NT2/D1 (cell line): ENCODE data around the gene MMEL1.
"Not testable (repeated sequence)": the region's sequence is repeated elsewhere in the genome, so short reads cannot be mapped to it uniquely, and the experiment has no call there.

Source experiments
- DNase-seq: peaks from one replicate; pipeline ENCODE4 v3.0.0-alpha.2; 2011; ENCODE audit warnings: low read depth, low spot score
- H3K27me3 ChIP-seq: 2 replicates; pipeline ENCODE4 v1.6.0; 2011; ENCODE audit warnings: mild to moderate bottlenecking; ENCODE audit not compliant: insufficient read length, insufficient read depth
- H3K36me3 ChIP-seq: 2 replicates; pipeline ENCODE4 v1.6.1; 2011; ENCODE audit warnings: mild to moderate bottlenecking, low read length, mixed read lengths; ENCODE audit not compliant: insufficient read depth, insufficient read length
- H3K4me1 ChIP-seq: 2 replicates; pipeline ENCODE4 v1.5.1; 2011; ENCODE audit not compliant: insufficient read depth, insufficient read length
- H3K4me3 ChIP-seq: 2 replicates; pipeline ENCODE4 v1.5.1; 2011; ENCODE audit warnings: low read depth; ENCODE audit not compliant: insufficient read length
- H3K9ac ChIP-seq: 2 replicates; pipeline ENCODE4 v1.6.0; 2011; ENCODE audit warnings: low read depth; ENCODE audit not compliant: insufficient read length
- H3K9me3 ChIP-seq: 2 replicates; pipeline ENCODE4 v1.5.1; 2011; ENCODE audit warnings: mild to moderate bottlenecking, low read length; ENCODE audit not compliant: insufficient read depth
- SUZ12 ChIP-seq: IDR thresholded peaks from 2 replicates; pipeline ENCODE4 v1.6.1; 2011; ENCODE audit not compliant: insufficient read length, insufficient read depth; ENCODE audit errors: extremely low read depth
- YY1 ChIP-seq: IDR thresholded peaks from 2 replicates; pipeline ENCODE4 v1.6.1; 2011; ENCODE audit not compliant: insufficient read length, insufficient read depth
- ZNF274 ChIP-seq: IDR thresholded peaks from 2 replicates; pipeline ENCODE4 v1.6.1; 2011; ENCODE audit warnings: mild to moderate bottlenecking, low read depth, low read length

The MMEL1 gene

GRCh38 chr1:2570332-2570731, 62.5 kb downstream of the MMEL1 start:
- DNase-seq: no peak
- Histone ChIP-seq H3K9me3 (peaks cover 12% of the 10 kb centered on the region; the same call in 1 of the 2 replicates), H3K36me3 (no peaks in the 10 kb centered on the region), H3K9ac (no peak overlapping the region), H3K4me3 (no peak overlapping the region), H3K27me3 (no peaks in the 10 kb centered on the region), H3K4me1 (peaks cover 9% of the 10 kb centered on the region)
- TF ChIP-seq SUZ12 (no peak), ZNF274 (no peak), YY1 (no peak)

- H3K27me3 ChIP-seq: not testable (repeated sequence)
Measured at GRCh38 chr1:2569703-2570102, 63.1 kb downstream of the MMEL1 start.

GRCh38 chr1:2569060-2569459, 63.8 kb downstream of the MMEL1 start:
- Histone ChIP-seq H3K9me3 (peaks cover 12% of the 10 kb centered on the region; the same call in 1 of the 2 replicates), H3K4me3 (no peak overlapping the region), H3K9ac (no peak overlapping the region), H3K36me3 (no peaks in the 10 kb centered on the region), H3K4me1 (peaks cover 13% of the 10 kb centered on the region), H3K27me3 (no peaks in the 10 kb centered on the region)
- no peak for DNase-seq
- no peak for TF ChIP-seq ZNF274

More at GRCh38 chr1:2569703-2570102, 63.1 kb downstream of the MMEL1 start:
- H3K4me1 ChIP-seq: peaks cover 13% of the 10 kb centered on the region
- H3K4me3 ChIP-seq, H3K9ac ChIP-seq, DNase-seq, H3K36me3 ChIP-seq: not testable (repeated sequence)
- peaks cover 12% of the 10 kb centered on the region; the same call in 1 of the 2 replicates for H3K9me3 ChIP-seq

GRCh38 chr1:2568187-2568816, 64.5 kb downstream of the MMEL1 start:
- H3K9me3 ChIP-seq, H3K9ac ChIP-seq, DNase-seq, H3K36me3 ChIP-seq, H3K4me3 ChIP-seq, H3K27me3 ChIP-seq: not testable (repeated sequence)
- peaks cover 13% of the 10 kb centered on the region for H3K4me1 ChIP-seq

- H3K9ac ChIP-seq: no peak overlapping the region
- peaks cover 13% of the 10 kb centered on the region for H3K4me1 ChIP-seq
- no peaks in the 10 kb centered on the region for H3K9me3 ChIP-seq
- no peaks in the 10 kb centered on the region for H3K36me3 ChIP-seq
- H3K27me3 ChIP-seq: no peaks in the 10 kb centered on the region
- DNase-seq: no peak
- no peak overlapping the region for H3K4me3 ChIP-seq
- no peak for TF ChIP-seq ZNF274
- no peak for TF ChIP-seq SUZ12
- TF ChIP-seq YY1: no peak
Measured at GRCh38 chr1:2567083-2567679, 65.6 kb downstream of the MMEL1 start.

GRCh38 chr1:2566101-2567045, 66.4 kb downstream of the MMEL1 start:
- no peak for TF ChIP-seq SUZ12
- no peak for TF ChIP-seq YY1
- TF ChIP-seq ZNF274: no peak
- H3K4me1 ChIP-seq: peaks cover 13% of the 10 kb centered on the region
- no peaks in the 10 kb centered on the region for H3K9me3 ChIP-seq
- no peaks in the 10 kb centered on the region for H3K27me3 ChIP-seq
- H3K4me3 ChIP-seq: no peak overlapping the region
- no peak for DNase-seq
- H3K36me3 ChIP-seq: no peaks in the 10 kb centered on the region
- no peak overlapping the region for H3K9ac ChIP-seq

GRCh38 chr1:2564815-2565374, 67.9 kb downstream of the MMEL1 start:
- no peaks in the 10 kb centered on the region for H3K9me3 ChIP-seq
- DNase-seq: no peak
- H3K27me3 ChIP-seq: no peaks in the 10 kb centered on the region
- TF ChIP-seq ZNF274 (no peak), SUZ12 (no peak), YY1 (no peak)
- H3K4me3 ChIP-seq: no peak overlapping the region
- H3K36me3 ChIP-seq: no peaks in the 10 kb centered on the region
- H3K9ac ChIP-seq: no peak overlapping the region
- peaks cover 10% of the 10 kb centered on the region for H3K4me1 ChIP-seq
